A549 (cell line): Measurements from ENCODE around the gene LMF1. TPM values are rescaled to one million over a fixed set of nuclear protein-coding genes. Genes with fewer than 3 reads are reported as not detected.

Source experiments
- ATAC-seq, 2 experiments: fragments of 200-7000 bp in 1 of 2; fragments of >200 bp in 1 of 2; cut with Nextera tagmentation in 1 of 2; cut with Tn5 transposase in 1 of 2; 3 replicates each; pipeline versions ENCODE4 v1.8.0 to v1.9.1; 2018 to 2020; ENCODE audit warnings: mild to moderate bottlenecking in 1 of 2, moderate library complexity in 1 of 2
- CTCF ChIA-PET: fragments of 300-600 bp; sonication (Branson Sonifier 250); formaldehyde crosslinking; extraction: SDS; loops from one replicate; lab custom pipeline; 2021; ENCODE audit warnings: antibody characterized with exemption, inconsistent platforms; lab: Yijun Ruan, JAX
- POLR2A ChIA-PET: fragments of 350-600 bp; formaldehyde crosslinking; extraction: SDS; loops from one replicate; lab custom pipeline; 2021; ENCODE audit warnings: antibody characterized with exemption, inconsistent platforms; lab: Yijun Ruan, JAX
- DNase-seq, 2 experiments: peaks; one replicate each; pipeline versions ENCODE4 v3.0.0 to v3.0.0-alpha.2; 2011 to 2016; ENCODE audit warnings: low read depth in 1 of 2, low spot score in 1 of 2
- FAIRE-seq: peaks from 2 replicates; lab custom pipeline; 2011; peaks lifted over from hg19 to GRCh38; lab: Jason Lieb, UNC
- H3K27ac ChIP-seq, 2 experiments: fragments of >200 bp; sonication (Bioruptor Twin); formaldehyde crosslinking; 3 replicates each; pipeline ENCODE4 v1.5.1; 2016 to 2017
- H3K4me1 ChIP-seq: fragments of >200 bp; sonication (Bioruptor Twin); formaldehyde crosslinking; 3 replicates; pipeline ENCODE4 v1.6.1; 2016
- H3K4me2 ChIP-seq: fragments of >200 bp; sonication (Bioruptor Twin); formaldehyde crosslinking; 3 replicates; pipeline ENCODE4 v1.6.1; 2016
- H3K4me3 ChIP-seq: fragments of >200 bp; sonication (Bioruptor Twin); formaldehyde crosslinking; 3 replicates; pipeline ENCODE4 v1.5.1; 2016
- H3K9me3 ChIP-seq: fragments of >200 bp; sonication (Bioruptor Twin); formaldehyde crosslinking; 3 replicates; pipeline ENCODE4 v1.6.1; 2016
- CBX8 ChIP-seq: fragments of 200-600 bp; sonication (generic); IDR thresholded peaks from 2 replicates; pipeline ENCODE4 v1.6.1; 2016
- CHD2 ChIP-seq: fragments of 150-350 bp; IDR thresholded peaks from 2 replicates; pipeline ENCODE4 v1.6.1; 2014; ENCODE audit warnings: low read length; ENCODE audit not compliant: partially characterized antibody
- CHD4 ChIP-seq: fragments of 200-600 bp; sonication (generic); IDR thresholded peaks from 2 replicates; pipeline ENCODE4 v1.6.1; 2016; ENCODE audit warnings: antibody characterized with exemption, mild to moderate bottlenecking, borderline replicate concordance
- E2F6 ChIP-seq: IDR thresholded peaks from 2 replicates; pipeline ENCODE4 v1.6.1; 2012; ENCODE audit warnings: low read depth, borderline replicate concordance
- EHF ChIP-seq: fragments of 250-450 bp; sonication (Bioruptor Pico); IDR thresholded peaks from 2 replicates; pipeline ENCODE4 v1.5.0; 2020; ENCODE audit warnings: mild to moderate bottlenecking
- ESRRA ChIP-seq: fragments of 150-350 bp; IDR thresholded peaks from 2 replicates; pipeline ENCODE4 v1.6.1; 2014; ENCODE audit warnings: mild to moderate bottlenecking, low read length, borderline replicate concordance
- HEYL ChIP-seq: fragments of 250-450 bp; sonication (Bioruptor Pico); IDR thresholded peaks from 2 replicates; pipeline ENCODE4 v1.8.0; 2021; ENCODE audit warnings: mild to moderate bottlenecking, moderate library complexity
- HOXA7 ChIP-seq: fragments of 250-450 bp; sonication (Bioruptor Pico); IDR thresholded peaks from 2 replicates; pipeline ENCODE4 v1.5.0; 2020; ENCODE audit warnings: mild to moderate bottlenecking, moderate library complexity
- HOXB5 ChIP-seq: fragments of 250-450 bp; sonication (Bioruptor Pico); IDR thresholded peaks from 2 replicates; pipeline ENCODE4 v1.5.0; 2020; ENCODE audit warnings: mild to moderate bottlenecking, moderate library complexity
- KDM1A ChIP-seq: fragments of 200-600 bp; sonication (generic); IDR thresholded peaks from 2 replicates; pipeline ENCODE4 v1.6.1; 2016; ENCODE audit warnings: low read depth, mild to moderate bottlenecking
- KDM5A ChIP-seq: fragments of 200-600 bp; sonication (generic); IDR thresholded peaks from 2 replicates; pipeline ENCODE4 v1.6.1; 2016; ENCODE audit warnings: antibody characterized with exemption, mild to moderate bottlenecking
- NR3C1 ChIP-seq: fragments of >200 bp; sonication (Bioruptor Twin); formaldehyde crosslinking; IDR thresholded peaks from 3 replicates; pipeline ENCODE4 v1.6.1; 2017
- PHF8 ChIP-seq: fragments of 200-600 bp; sonication (generic); IDR thresholded peaks from 2 replicates; pipeline ENCODE4 v1.6.1; 2016; ENCODE audit warnings: low read depth, mild to moderate bottlenecking, antibody characterized with exemption, moderate library complexity, borderline replicate concordance
- RAD21 ChIP-seq, 2 experiments: fragments of >200 bp in 1 of 2; sonication (Bioruptor Twin) in 1 of 2; formaldehyde crosslinking in 1 of 2; IDR thresholded peaks in 1 of 2; conservative IDR thresholded peaks in 1 of 2; 2 replicates in 1 of 2; 3 replicates in 1 of 2; pipeline ENCODE4 v1.6.1; 2012 to 2018; ENCODE audit warnings: inconsistent platforms in 1 of 2
- RCOR1 ChIP-seq: fragments of 150-350 bp; IDR thresholded peaks from 2 replicates; pipeline ENCODE4 v1.6.1; 2014; ENCODE audit warnings: antibody characterized with exemption, low read length, low read depth
- RFX5 ChIP-seq: fragments of 450-650 bp; IDR thresholded peaks from 2 replicates; pipeline ENCODE4 v1.7.1; 2014; ENCODE audit warnings: antibody characterized with exemption, mild to moderate bottlenecking, moderate library complexity
- RNF2 ChIP-seq: fragments of 200-600 bp; sonication (generic); IDR thresholded peaks from 2 replicates; pipeline ENCODE4 v1.6.1; 2016; ENCODE audit warnings: low read depth, mild to moderate bottlenecking, antibody characterized with exemption, moderate library complexity, borderline replicate concordance
- SMC3 ChIP-seq: fragments of >200 bp; sonication (Bioruptor Twin); formaldehyde crosslinking; IDR thresholded peaks from 3 replicates; pipeline ENCODE4 v1.6.1; 2018; ENCODE audit warnings: inconsistent platforms
- ZNF302 ChIP-seq: fragments of 250-450 bp; sonication (Bioruptor Pico); IDR thresholded peaks from 2 replicates; pipeline ENCODE4 v1.9.0; 2021; ENCODE audit warnings: inconsistent platforms, mild to moderate bottlenecking, moderate library complexity
- WGBS: methylation state at CpG from one replicate; pipeline ENCODE4 v1.1.6; 2017; ENCODE audit errors: missing lambda C conversion rate; 5-methylcytosine and 5-hydroxymethylcytosine counted together
- polyA plus RNA-seq, 4 experiments: library from polyadenylated mRNA; depleted of rRNA in 3 of 4; stranded (reverse); fragments of >200 nt; fragmentation: RNase III in 1 of 4; extraction: RNeasy Plus Mini Kit Qiagen cat#74134 plus additional on column Dnase treatment in 1 of 4; gene quantifications; 2 replicates in 3 of 4; 3 replicates in 1 of 4; pipeline ENCODE4 v1.2.3, GENCODE V29; 2011 to 2017
- TF ChIP-seq, protein P1 (sequence below): fragments of >200 bp; sonication (Bioruptor Twin); formaldehyde crosslinking; IDR thresholded peaks from 3 replicates; pipeline ENCODE4 v1.5.1; 2016
- TF ChIP-seq, protein P2 (sequence below): IDR thresholded peaks from 2 replicates; pipeline ENCODE4 v1.6.1; 2012
- TF ChIP-seq, protein P3 (sequence below): fragments of 150-350 bp; IDR thresholded peaks from 2 replicates; pipeline ENCODE4 v1.6.1; 2014; ENCODE audit warnings: low read depth, mild to moderate bottlenecking, low read length

Gene LMF1
- polyA plus RNA-seq, 2 of the 4 experiments (the other 2 are of a cell fraction), result 8.8 to 10.9 TPM

GRCh38 chr16:813916-814412, 156.8 kb downstream of the LMF1 start:
- Histone ChIP-seq H3K4me1 (peaks cover 11% of the 10 kb centered on the region; the same call in 2 of the 3 replicates), H3K27ac (peak overlapping the region in 1 of 2 experiments; percentile 80; a peak in 4 of 6 replicates), H3K9me3 (peaks cover 3% of the 10 kb centered on the region; the same call in 1 of the 3 replicates), H3K4me2 (peak overlapping the region; percentile 99), H3K4me3 (peak overlapping the region; percentile 43; the same call in 1 of the 3 replicates)
- ChIA-PET CTCF (interaction anchor here (0.6 to 5.4 kb wide), 15 partner anchors 9 to 287 kb away, joined by 3 to 91 read pairs (median 4); partner anchors contain the start of gene SOX8), POLR2A (no interaction called here)
- FAIRE-seq (no peak), DNase-seq (no peak), ATAC-seq (no peak)
- TF ChIP-seq KDM1A, result no peak
- TF ChIP-seq E2F6, result 0 out of 2 replicates have a peak, but pooled peaks have one; percentile 7
- no peak for TF ChIP-seq CBX8
- WGBS, result 70% methylated on average over 22 of the region's 22 CpGs

- H3K27ac ChIP-seq, result peak overlapping the region; percentile 57 to 80; a peak in 5 of 6 replicates
- ChIA-PET POLR2A (no interaction called here), CTCF (interaction anchor here (0.6 to 5.4 kb wide), 11 partner anchors 9 to 288 kb away, joined by 3 to 91 read pairs (median 4); partner anchors contain the start of gene SOX8)
- peak in 1 of 2 experiments; percentile 63 for DNase-seq
- no peak for FAIRE-seq
- H3K4me3 ChIP-seq, result peak overlapping the region; percentile 43
- no peaks in the 10 kb centered on the region for H3K9me3 ChIP-seq
- TF ChIP-seq RAD21 (conservative IDR thresholded peaks at IDR 0.05 in 1 of 2, IDR thresholded peaks at IDR 0.05 in 1 of 2), result peak; percentile 88 to 95
- TF ChIP-seq NR3C1, result no peak
- TF ChIP-seq CHD2, result no peak
- TF ChIP-seq, protein P1, sequence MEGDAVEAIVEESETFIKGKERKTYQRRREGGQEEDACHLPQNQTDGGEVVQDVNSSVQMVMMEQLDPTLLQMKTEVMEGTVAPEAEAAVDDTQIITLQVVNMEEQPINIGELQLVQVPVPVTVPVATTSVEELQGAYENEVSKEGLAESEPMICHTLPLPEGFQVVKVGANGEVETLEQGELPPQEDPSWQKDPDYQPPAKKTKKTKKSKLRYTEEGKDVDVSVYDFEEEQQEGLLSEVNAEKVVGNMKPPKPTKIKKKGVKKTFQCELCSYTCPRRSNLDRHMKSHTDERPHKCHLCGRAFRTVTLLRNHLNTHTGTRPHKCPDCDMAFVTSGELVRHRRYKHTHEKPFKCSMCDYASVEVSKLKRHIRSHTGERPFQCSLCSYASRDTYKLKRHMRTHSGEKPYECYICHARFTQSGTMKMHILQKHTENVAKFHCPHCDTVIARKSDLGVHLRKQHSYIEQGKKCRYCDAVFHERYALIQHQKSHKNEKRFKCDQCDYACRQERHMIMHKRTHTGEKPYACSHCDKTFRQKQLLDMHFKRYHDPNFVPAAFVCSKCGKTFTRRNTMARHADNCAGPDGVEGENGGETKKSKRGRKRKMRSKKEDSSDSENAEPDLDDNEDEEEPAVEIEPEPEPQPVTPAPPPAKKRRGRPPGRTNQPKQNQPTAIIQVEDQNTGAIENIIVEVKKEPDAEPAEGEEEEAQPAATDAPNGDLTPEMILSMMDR, result peak; percentile 82
- TF ChIP-seq KDM5A, result peak; percentile 27; the same call in 1 of the 2 replicates
- TF ChIP-seq SMC3, result peak; percentile 92
- peak; percentile 76 to 88 for ATAC-seq
- peaks cover 14% of the 10 kb centered on the region; the same call in 2 of the 3 replicates for H3K4me1 ChIP-seq
- 10% methylated on average over 28 of the region's 67 CpGs for WGBS
- H3K4me2 ChIP-seq, result peak overlapping the region; percentile 99
Measured at GRCh38 chr16:813204-813915, 157.4 kb downstream of the LMF1 start.

DNA sequence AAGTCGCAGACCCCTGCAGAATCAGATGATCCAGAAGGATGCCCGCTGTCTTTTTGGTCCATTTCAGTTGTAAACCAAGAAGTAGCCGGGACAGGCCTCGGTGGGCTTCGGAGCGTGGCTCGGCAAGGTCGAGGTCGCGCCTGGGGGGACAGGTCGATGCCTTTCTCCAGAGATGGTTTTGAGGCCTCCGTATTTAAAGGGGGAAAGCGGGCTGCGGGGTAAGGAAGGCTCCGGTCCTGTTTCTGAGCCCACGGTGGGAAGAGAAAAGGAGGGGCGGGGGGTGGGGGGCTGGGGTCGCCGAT, 162.7 kb downstream of the LMF1 start:
- Histone ChIP-seq H3K9me3 (no peaks in the 10 kb centered on the region), H3K4me3 (peak overlapping the region; percentile 94), H3K4me2 (peak overlapping the region; percentile 81), H3K27ac (peak overlapping the region; percentile 77 to 92), H3K4me1 (peaks cover 9% of the 10 kb centered on the region; the same call in 1 of the 3 replicates)
- TF ChIP-seq ESRRA (no peak), EHF (no peak)
- POLR2A ChIA-PET, result no interaction called here
- DNase-seq (no peak), ATAC-seq (no peak), FAIRE-seq (no peak)
- WGBS, result 44% methylated on average over 19 of the region's 19 CpGs
- CTCF ChIA-PET, result interaction anchor here (1.3 to 2.0 kb wide), 3 partner anchors 247 to 295 kb away, joined by 3 to 8 read pairs (median 5); no protein-coding TSS in a partner anchor

- ATAC-seq (peak; percentile 81 to 91), FAIRE-seq (no peak), DNase-seq (peak; percentile 83 to 93)
- ChIA-PET CTCF (interaction anchor here (1.3 kb wide), 1 partner anchor 266 kb away, joined by 3 read pairs; no protein-coding TSS in a partner anchor), POLR2A (interaction anchor here (0.7 to 0.8 kb wide), 3 partner anchors 9 to 77 kb away, joined by 5 to 8 read pairs (median 6); no protein-coding TSS in a partner anchor)
- 46% methylated on average over 49 of the region's 80 CpGs for WGBS
- H3K4me2 ChIP-seq, result peak overlapping the region; percentile 81
- H3K27ac ChIP-seq, result peak overlapping the region; percentile 92 to 94
- H3K9me3 ChIP-seq, result no peaks in the 10 kb centered on the region
- peaks cover 9% of the 10 kb centered on the region; the same call in 1 of the 3 replicates for H3K4me1 ChIP-seq
- peak overlapping the region; percentile 94 for H3K4me3 ChIP-seq
- TF ChIP-seq RFX5, result no peak
- no peak for TF ChIP-seq CHD4
- TF ChIP-seq EHF, result 0 out of 2 replicates have a peak, but pooled peaks have one; percentile 32
- TF ChIP-seq PHF8, result peak; percentile 46
- TF ChIP-seq, protein P2, sequence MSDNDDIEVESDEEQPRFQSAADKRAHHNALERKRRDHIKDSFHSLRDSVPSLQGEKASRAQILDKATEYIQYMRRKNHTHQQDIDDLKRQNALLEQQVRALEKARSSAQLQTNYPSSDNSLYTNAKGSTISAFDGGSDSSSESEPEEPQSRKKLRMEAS, result peak; percentile 87
- TF ChIP-seq, protein P3, sequence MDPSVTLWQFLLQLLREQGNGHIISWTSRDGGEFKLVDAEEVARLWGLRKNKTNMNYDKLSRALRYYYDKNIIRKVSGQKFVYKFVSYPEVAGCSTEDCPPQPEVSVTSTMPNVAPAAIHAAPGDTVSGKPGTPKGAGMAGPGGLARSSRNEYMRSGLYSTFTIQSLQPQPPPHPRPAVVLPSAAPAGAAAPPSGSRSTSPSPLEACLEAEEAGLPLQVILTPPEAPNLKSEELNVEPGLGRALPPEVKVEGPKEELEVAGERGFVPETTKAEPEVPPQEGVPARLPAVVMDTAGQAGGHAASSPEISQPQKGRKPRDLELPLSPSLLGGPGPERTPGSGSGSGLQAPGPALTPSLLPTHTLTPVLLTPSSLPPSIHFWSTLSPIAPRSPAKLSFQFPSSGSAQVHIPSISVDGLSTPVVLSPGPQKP, result no peak
- TF ChIP-seq HEYL (CRISPR knock-in tag), result no peak
- TF ChIP-seq RAD21 (conservative IDR thresholded peaks at IDR 0.05 in 1 of 2, IDR thresholded peaks at IDR 0.05 in 1 of 2), result no peak
- no peak for TF ChIP-seq CBX8
- TF ChIP-seq CHD2, result no peak
- no peak for TF ChIP-seq NR3C1
- peak; percentile 97 for TF ChIP-seq HOXB5
- no peak for TF ChIP-seq ZNF302
- no peak for TF ChIP-seq RNF2
- no peak for TF ChIP-seq RCOR1
- TF ChIP-seq HOXA7 (CRISPR knock-in tag), result no peak
Measured at GRCh38 chr16:807347-808084, 163.3 kb downstream of the LMF1 start.
